HepG2 (cell line): Measurements from ENCODE around the gene IL6ST. TPM values are rescaled to one million over a fixed set of nuclear protein-coding genes. Genes with fewer than 3 reads are reported as not detected.

ENCODE experiments used
- CREM ChIP-seq, 2 experiments: sonication (generic) in 1 of 2; formaldehyde crosslinking in 1 of 2; IDR thresholded peaks; 2 replicates each; pipeline versions ENCODE4 v1.4.0 to v1.6.1; 2016 to 2020; ENCODE audit warnings: antibody characterized with exemption in 1 of 2, mild to moderate bottlenecking in 1 of 2, missing genetic modification reagents in 1 of 2
- FOXA3 ChIP-seq: IDR thresholded peaks from 2 replicates; pipeline ENCODE4 v1.6.1; 2016; ENCODE audit warnings: missing genetic modification reagents, missing compliant biosample characterization
- GATAD1 ChIP-seq: IDR thresholded peaks from 2 replicates; pipeline ENCODE4 v1.6.1; 2016; ENCODE audit warnings: missing genetic modification reagents, missing compliant biosample characterization
- HDAC2 ChIP-seq: sonication (generic); formaldehyde crosslinking; IDR thresholded peaks from 2 replicates; pipeline ENCODE4 v1.4.0; 2020; ENCODE audit warnings: missing genetic modification reagents
- NRL ChIP-seq: sonication (generic); formaldehyde crosslinking; IDR thresholded peaks from 2 replicates; pipeline ENCODE4 v1.5.0; 2020; ENCODE audit warnings: missing genetic modification reagents, mild to moderate bottlenecking, moderate library complexity, borderline replicate concordance
- RFXAP ChIP-seq: sonication (generic); formaldehyde crosslinking; IDR thresholded peaks from 2 replicates; pipeline ENCODE4 v1.4.0; 2020; ENCODE audit warnings: missing genetic modification reagents, borderline replicate concordance
- SALL1 ChIP-seq: sonication (generic); formaldehyde crosslinking; IDR thresholded peaks from 2 replicates; pipeline ENCODE4 v1.8.0; 2022; ENCODE audit warnings: mild to moderate bottlenecking, missing genetic modification reagents
- SMC3 ChIP-seq: IDR thresholded peaks from 2 replicates; pipeline ENCODE4 v1.6.1; 2011; ENCODE audit warnings: low read length, improper control_type of control experiment
- XRCC5 ChIP-seq: fragments of 200-400 bp; formaldehyde crosslinking; optimal IDR thresholded peaks from 2 replicates; pipeline ENCODE3; 2017; ENCODE audit warnings: mild to moderate bottlenecking, low read length
- ZMYM4 ChIP-seq: sonication (generic); formaldehyde crosslinking; IDR thresholded peaks from 2 replicates; pipeline ENCODE4 v1.8.1; 2023; ENCODE audit warnings: mild to moderate bottlenecking, missing genetic modification reagents
- ZNF10 ChIP-seq: sonication (generic); formaldehyde crosslinking; IDR thresholded peaks from 2 replicates; pipeline ENCODE4 v1.4.0; 2020; ENCODE audit warnings: mild to moderate bottlenecking, low read depth, missing genetic modification reagents, borderline replicate concordance
- ZNF205 ChIP-seq: IDR thresholded peaks from 2 replicates; pipeline ENCODE4 v1.6.1; 2018; ENCODE audit warnings: missing biosample characterization, missing genetic modification reagents
- ZNF629 ChIP-seq: sonication (generic); formaldehyde crosslinking; conservative IDR thresholded peaks from 2 replicates; pipeline ENCODE4 v1.5.0; 2020; ENCODE audit warnings: missing genetic modification reagents
- polyA plus RNA-seq, 8 experiments: library from polyadenylated mRNA; depleted of rRNA in 3 of 8; stranded (reverse) in 7 of 8; unstranded in 1 of 8; fragments of >200 nt; fragmentation: Illumina TruSeq in 4 of 8; extraction: Trizol in 4 of 8; gene quantifications; 2 replicates each; pipeline versions ENCODE4 v1.2.1 to v1.2.3, GENCODE V29; 2011 to 2016; ENCODE audit warnings: low read depth in 4 of 8, missing spikeins in 1 of 8, mixed read lengths in 1 of 8; ENCODE audit not compliant: insufficient read depth in 1 of 8
- total RNA-seq, 5 experiments: library from RNA; depleted of rRNA; stranded (reverse); fragments of >200 nt; fragmentation: Illumina TruSeq; extraction: Trizol; gene quantifications; 2 replicates each; pipeline ENCODE4 v1.2.3, GENCODE V29; 2016; ENCODE audit warnings: low read depth in 1 of 5
- TF ChIP-seq, protein P1 (sequence below): sonication (generic); formaldehyde crosslinking; IDR thresholded peaks from 2 replicates; pipeline ENCODE4 v1.4.0; 2020; ENCODE audit warnings: low read depth, missing genetic modification reagents
- TF ChIP-seq, protein P2 (sequence below): sonication (generic); formaldehyde crosslinking; IDR thresholded peaks from 2 replicates; pipeline ENCODE4 v1.5.0; 2020; ENCODE audit warnings: mild to moderate bottlenecking, missing genetic modification reagents, borderline replicate concordance
- TF ChIP-seq, protein P3 (sequence below): sonication (generic); formaldehyde crosslinking; IDR thresholded peaks from 2 replicates; pipeline ENCODE4 v1.8.0; 2022; ENCODE audit warnings: mild to moderate bottlenecking, missing genetic modification reagents, borderline replicate concordance

The IL6ST gene
- total and polyA plus RNA-seq, 2 of the 13 experiments (the other 11 are each of a cell fraction or from before 2014, with no cell fraction given), result 66.6 to 166 TPM

DNA sequence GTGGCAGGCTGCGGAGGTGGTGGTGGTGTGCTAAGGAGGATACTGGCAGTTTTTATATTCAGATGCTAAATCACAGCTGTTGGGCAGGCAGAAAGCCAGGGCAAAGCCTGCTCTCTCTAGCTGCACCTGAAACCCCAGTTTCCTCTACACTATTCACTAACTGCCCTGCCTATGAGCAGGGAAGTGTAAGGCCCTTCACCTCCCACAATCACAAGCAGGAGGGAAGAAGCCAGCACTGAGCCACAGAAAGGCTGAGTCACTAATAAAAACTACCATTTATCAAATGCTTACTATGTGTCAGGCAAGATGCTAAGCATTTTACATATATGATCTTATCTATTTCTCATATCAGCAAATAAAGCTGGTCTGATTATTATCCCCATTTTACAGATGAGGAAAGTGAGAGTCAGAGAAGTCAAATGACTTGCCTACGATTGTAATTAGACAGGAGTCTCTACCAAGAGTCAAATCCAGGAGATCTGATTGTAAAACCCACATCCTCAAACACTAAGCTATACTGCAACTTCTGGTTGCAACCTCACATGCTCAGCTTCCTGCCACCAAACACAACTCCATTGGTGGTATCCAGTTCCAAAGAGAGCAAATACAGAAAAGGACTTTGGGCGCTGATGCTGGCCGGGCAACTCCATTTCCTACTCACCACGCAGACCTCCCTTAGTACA is 17.7 kb upstream of the IL6ST start (continued):
- TF ChIP-seq ZNF10 (CRISPR knock-in tag), result no peak
- no peak for TF ChIP-seq RFXAP (CRISPR knock-in tag)
- TF ChIP-seq, protein P1, sequence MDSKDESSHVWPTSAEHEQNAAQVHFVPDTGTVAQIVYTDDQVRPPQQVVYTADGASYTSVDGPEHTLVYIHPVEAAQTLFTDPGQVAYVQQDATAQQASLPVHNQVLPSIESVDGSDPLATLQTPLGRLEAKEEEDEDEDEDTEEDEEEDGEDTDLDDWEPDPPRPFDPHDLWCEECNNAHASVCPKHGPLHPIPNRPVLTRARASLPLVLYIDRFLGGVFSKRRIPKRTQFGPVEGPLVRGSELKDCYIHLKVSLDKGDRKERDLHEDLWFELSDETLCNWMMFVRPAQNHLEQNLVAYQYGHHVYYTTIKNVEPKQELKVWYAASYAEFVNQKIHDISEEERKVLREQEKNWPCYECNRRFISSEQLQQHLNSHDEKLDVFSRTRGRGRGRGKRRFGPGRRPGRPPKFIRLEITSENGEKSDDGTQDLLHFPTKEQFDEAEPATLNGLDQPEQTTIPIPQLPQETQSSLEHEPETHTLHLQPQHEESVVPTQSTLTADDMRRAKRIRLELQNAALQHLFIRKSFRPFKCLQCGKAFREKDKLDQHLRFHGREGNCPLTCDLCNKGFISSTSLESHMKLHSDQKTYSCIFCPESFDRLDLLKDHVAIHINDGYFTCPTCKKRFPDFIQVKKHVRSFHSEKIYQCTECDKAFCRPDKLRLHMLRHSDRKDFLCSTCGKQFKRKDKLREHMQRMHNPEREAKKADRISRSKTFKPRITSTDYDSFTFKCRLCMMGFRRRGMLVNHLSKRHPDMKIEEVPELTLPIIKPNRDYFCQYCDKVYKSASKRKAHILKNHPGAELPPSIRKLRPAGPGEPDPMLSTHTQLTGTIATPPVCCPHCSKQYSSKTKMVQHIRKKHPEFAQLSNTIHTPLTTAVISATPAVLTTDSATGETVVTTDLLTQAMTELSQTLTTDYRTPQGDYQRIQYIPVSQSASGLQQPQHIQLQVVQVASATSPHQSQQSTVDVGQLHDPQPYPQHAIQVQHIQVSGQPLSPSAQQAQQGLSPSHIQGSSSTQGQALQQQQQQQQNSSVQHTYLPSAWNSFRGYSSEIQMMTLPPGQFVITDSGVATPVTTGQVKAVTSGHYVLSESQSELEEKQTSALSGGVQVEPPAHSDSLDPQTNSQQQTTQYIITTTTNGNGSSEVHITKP (CRISPR knock-in tag), result peak; percentile 83
- TF ChIP-seq ZNF629 (CRISPR knock-in tag), result peak; percentile 96
- 0 out of 2 replicates have a peak, but pooled peaks have one; percentile 18 for TF ChIP-seq SMC3
- TF ChIP-seq CREM (IDR thresholded peaks at IDR 0.05), result peak; percentile 33; the same call in 1 of the 2 replicates
- no peak for TF ChIP-seq CREM (CRISPR knock-in tag; IDR thresholded peaks at IDR 0.05)
- no peak for TF ChIP-seq NRL
- TF ChIP-seq XRCC5, result no peak
- TF ChIP-seq ZNF205, result 0 out of 2 replicates have a peak, but pooled peaks have one; percentile 26
- TF ChIP-seq, protein P2, sequence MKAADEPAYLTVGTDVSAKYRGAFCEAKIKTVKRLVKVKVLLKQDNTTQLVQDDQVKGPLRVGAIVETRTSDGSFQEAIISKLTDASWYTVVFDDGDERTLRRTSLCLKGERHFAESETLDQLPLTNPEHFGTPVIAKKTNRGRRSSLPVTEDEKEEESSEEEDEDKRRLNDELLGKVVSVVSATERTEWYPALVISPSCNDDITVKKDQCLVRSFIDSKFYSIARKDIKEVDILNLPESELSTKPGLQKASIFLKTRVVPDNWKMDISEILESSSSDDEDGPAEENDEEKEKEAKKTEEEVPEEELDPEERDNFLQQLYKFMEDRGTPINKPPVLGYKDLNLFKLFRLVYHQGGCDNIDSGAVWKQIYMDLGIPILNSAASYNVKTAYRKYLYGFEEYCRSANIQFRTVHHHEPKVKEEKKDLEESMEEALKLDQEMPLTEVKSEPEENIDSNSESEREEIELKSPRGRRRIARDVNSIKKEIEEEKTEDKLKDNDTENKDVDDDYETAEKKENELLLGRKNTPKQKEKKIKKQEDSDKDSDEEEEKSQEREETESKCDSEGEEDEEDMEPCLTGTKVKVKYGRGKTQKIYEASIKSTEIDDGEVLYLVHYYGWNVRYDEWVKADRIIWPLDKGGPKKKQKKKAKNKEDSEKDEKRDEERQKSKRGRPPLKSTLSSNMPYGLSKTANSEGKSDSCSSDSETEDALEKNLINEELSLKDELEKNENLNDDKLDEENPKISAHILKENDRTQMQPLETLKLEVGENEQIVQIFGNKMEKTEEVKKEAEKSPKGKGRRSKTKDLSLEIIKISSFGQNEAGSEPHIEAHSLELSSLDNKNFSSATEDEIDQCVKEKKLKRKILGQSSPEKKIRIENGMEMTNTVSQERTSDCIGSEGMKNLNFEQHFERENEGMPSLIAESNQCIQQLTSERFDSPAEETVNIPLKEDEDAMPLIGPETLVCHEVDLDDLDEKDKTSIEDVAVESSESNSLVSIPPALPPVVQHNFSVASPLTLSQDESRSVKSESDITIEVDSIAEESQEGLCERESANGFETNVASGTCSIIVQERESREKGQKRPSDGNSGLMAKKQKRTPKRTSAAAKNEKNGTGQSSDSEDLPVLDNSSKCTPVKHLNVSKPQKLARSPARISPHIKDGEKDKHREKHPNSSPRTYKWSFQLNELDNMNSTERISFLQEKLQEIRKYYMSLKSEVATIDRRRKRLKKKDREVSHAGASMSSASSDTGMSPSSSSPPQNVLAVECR (CRISPR knock-in tag), result peak; percentile 45; the same call in 1 of the 2 replicates
- TF ChIP-seq HDAC2, result peak; percentile 86
- TF ChIP-seq FOXA3 (CRISPR knock-in tag), result peak; percentile 59; the same call in 1 of the 2 replicates
- TF ChIP-seq SALL1 (CRISPR knock-in tag), result peak; percentile 62
- TF ChIP-seq, protein P3, sequence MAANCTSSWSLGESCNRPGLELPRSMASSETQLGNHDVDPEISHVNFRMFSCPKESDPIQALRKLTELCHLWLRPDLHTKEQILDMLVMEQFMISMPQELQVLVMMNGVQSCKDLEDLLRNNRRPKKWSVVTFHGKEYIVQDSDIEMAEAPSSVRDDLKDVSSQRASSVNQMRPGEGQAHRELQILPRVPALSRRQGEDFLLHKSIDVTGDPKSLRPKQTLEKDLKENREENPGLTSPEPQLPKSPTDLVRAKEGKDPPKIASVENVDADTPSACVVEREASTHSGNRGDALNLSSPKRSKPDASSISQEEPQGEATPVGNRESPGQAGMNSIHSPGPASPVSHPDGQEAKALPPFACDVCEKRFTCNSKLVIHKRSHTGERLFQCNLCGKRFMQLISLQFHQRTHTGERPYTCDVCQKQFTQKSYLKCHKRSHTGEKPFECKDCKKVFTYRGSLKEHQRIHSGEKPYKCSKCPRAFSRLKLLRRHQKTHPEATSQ (CRISPR knock-in tag), result 0 out of 2 replicates have a peak, but pooled peaks have one; percentile 63
- TF ChIP-seq ZMYM4, result peak; percentile 88
- peak; percentile 40; the same call in 1 of the 2 replicates for TF ChIP-seq GATAD1
